OCI-LY3 (cell line): ENCODE data around the gene ALDOB.

Experiments used
- EZH2phosphoT487 ChIP-seq: fragments of 200-600 bp; shearing (Covaris generic); IDR thresholded peaks from 2 replicates; pipeline ENCODE4 v1.6.1; 2018; ENCODE audit warnings: antibody characterized with exemption, mixed run types, low read depth
- TF ChIP-seq, protein P1 (sequence below): fragments of 200-600, 300-600 bp; sonication (generic); IDR thresholded peaks from 2 replicates; pipeline ENCODE4 v1.5.1; 2014; ENCODE audit warnings: antibody characterized with exemption, low read length, low read depth

DNA sequence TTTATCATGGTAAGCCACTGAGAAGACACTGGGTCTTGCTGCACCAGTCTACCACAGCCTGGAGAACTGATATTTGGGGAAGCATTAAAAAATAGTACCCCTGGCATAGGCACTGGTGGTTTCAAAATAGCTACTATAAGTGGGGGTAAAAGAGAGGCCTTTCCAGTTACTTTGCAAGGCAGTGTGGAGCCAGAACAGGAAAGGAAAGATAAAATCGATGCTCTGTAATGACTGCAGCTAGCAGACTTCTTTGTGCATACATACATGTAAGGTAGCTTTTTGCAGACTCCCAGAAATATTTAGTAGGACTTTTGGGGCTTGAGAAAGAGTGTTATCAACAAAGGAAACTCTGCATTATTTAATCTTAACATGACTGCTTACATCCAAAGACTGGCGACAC, 31.3 kb upstream of the ALDOB start:
- TF ChIP-seq, protein P1, sequence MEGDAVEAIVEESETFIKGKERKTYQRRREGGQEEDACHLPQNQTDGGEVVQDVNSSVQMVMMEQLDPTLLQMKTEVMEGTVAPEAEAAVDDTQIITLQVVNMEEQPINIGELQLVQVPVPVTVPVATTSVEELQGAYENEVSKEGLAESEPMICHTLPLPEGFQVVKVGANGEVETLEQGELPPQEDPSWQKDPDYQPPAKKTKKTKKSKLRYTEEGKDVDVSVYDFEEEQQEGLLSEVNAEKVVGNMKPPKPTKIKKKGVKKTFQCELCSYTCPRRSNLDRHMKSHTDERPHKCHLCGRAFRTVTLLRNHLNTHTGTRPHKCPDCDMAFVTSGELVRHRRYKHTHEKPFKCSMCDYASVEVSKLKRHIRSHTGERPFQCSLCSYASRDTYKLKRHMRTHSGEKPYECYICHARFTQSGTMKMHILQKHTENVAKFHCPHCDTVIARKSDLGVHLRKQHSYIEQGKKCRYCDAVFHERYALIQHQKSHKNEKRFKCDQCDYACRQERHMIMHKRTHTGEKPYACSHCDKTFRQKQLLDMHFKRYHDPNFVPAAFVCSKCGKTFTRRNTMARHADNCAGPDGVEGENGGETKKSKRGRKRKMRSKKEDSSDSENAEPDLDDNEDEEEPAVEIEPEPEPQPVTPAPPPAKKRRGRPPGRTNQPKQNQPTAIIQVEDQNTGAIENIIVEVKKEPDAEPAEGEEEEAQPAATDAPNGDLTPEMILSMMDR, result no peak
- no peak for TF ChIP-seq EZH2phosphoT487
